ENCODE data around the gene KIAA0753.
A peak's percentile ranks its signal among the peaks of the same experiment; 100 is the strongest.

Gene KIAA0753

GRCh38 chr17:6545291-6545690 is 95.2 kb downstream of the KIAA0753 start:
- DNase-seq, result no peak

- no peak for DNase-seq
Observed at GRCh38 chr17:6544011-6544370, 96.5 kb downstream of the KIAA0753 start.

GRCh38 chr17:6543079-6544010 is 97.2 kb downstream of the KIAA0753 start:
- DNase-seq, result no peak

- DNase-seq, result no peak
Observed at GRCh38 chr17:6542577-6542976, 97.9 kb downstream of the KIAA0753 start.

GRCh38 chr17:6541886-6542285 is 98.6 kb downstream of the KIAA0753 start:
- peak in 1 of 2 experiments; percentile 10 for DNase-seq

- DNase-seq, result no peak
Observed at GRCh38 chr17:6539871-6540270, 100.6 kb downstream of the KIAA0753 start.

- no peak for DNase-seq
Observed at GRCh38 chr17:6536566-6537065, 103.9 kb downstream of the KIAA0753 start.

- DNase-seq, result no peak
Observed at GRCh38 chr17:6536053-6536452, 104.5 kb downstream of the KIAA0753 start.

- no peak for DNase-seq
Observed at GRCh38 chr17:6534846-6535514, 105.5 kb downstream of the KIAA0753 start.

- no peak for DNase-seq
Observed at GRCh38 chr17:6532441-6532885, 108.0 kb downstream of the KIAA0753 start.

- no peak for DNase-seq
Observed at GRCh38 chr17:6531575-6531974, 108.9 kb downstream of the KIAA0753 start.

GRCh38 chr17:6530324-6530920 is 110.1 kb downstream of the KIAA0753 start:
- DNase-seq, result no peak

- no peak for DNase-seq
Observed at GRCh38 chr17:6528557-6528956, 112.0 kb downstream of the KIAA0753 start.

Measured in NCI-H446 (cell line).